Thyroid gland (tissue), 4 donors: ENCODE measurements around the gene LEF1.

Source experiments
- POLR2A ChIP-seq, 2 donors: fragments of 450-650 bp; IDR thresholded peaks; one replicate each; pipeline ENCODE4 v1.6.1; 2017; ENCODE audit warnings: antibody characterized with exemption in 2 of 2, mild to moderate bottlenecking in 2 of 2, moderate library complexity in 1 of 2
- TF ChIP-seq, protein P1 (sequence below), 6 experiments: fragments of 200-600 bp in 3 of 6; fragments of 450-650 bp in 3 of 6; sonication (generic) in 3 of 6; IDR thresholded peaks; one replicate each; pipeline ENCODE4 v1.5.1; 2016 to 2019; ENCODE audit warnings: antibody characterized with exemption in 6 of 6, mild to moderate bottlenecking in 2 of 6, inconsistent platforms in 1 of 6, moderate library complexity in 1 of 6

DNA sequence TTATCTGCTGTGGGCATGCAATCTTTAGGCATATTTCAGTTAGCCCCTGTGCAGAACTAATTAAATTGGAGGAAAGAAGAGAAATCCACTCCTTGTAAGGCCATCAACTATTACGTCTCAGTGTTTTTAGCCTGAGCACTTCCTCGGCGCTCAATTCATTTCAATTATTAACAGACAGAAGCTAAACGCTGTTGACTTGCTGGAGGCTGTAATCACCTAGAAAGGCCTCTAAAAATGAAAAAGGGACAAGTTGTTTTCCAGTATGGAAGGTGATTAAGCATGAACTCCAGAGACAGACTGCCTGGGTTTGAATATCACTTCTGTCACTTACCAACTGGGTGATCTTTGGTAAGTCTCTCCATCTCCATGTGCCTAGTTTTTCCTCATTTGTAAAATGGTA is 59.6 kb downstream of the LEF1 start:
- TF ChIP-seq, protein P1, sequence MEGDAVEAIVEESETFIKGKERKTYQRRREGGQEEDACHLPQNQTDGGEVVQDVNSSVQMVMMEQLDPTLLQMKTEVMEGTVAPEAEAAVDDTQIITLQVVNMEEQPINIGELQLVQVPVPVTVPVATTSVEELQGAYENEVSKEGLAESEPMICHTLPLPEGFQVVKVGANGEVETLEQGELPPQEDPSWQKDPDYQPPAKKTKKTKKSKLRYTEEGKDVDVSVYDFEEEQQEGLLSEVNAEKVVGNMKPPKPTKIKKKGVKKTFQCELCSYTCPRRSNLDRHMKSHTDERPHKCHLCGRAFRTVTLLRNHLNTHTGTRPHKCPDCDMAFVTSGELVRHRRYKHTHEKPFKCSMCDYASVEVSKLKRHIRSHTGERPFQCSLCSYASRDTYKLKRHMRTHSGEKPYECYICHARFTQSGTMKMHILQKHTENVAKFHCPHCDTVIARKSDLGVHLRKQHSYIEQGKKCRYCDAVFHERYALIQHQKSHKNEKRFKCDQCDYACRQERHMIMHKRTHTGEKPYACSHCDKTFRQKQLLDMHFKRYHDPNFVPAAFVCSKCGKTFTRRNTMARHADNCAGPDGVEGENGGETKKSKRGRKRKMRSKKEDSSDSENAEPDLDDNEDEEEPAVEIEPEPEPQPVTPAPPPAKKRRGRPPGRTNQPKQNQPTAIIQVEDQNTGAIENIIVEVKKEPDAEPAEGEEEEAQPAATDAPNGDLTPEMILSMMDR (IDR thresholded peaks at IDR 0.05) = no peak
- TF ChIP-seq POLR2A (IDR thresholded peaks at IDR 0.05) = no peak
